Ovary (tissue), 9 donors: Measurements from ENCODE around the gene TOM1L2. TPM values are rescaled to one million over a fixed set of nuclear protein-coding genes. Genes with fewer than 3 reads are reported as not detected.

Experiments
- DNase-seq, 5 donors: peaks; one replicate each; pipeline ENCODE4 v3.0.0-alpha.2; 2019 to 2020
- H3K27ac ChIP-seq, 2 donors: fragments of 200-600 bp; one replicate each; pipeline versions ENCODE4 v1.5.1 to v1.8.0; 2019 to 2022
- H3K27me3 ChIP-seq: fragments of 200-600 bp; one replicate; pipeline ENCODE4 v1.8.0; 2022
- H3K36me3 ChIP-seq: fragments of 200-600 bp; sonication (generic); one replicate; pipeline ENCODE4 v1.5.1; 2019
- H3K4me1 ChIP-seq: one replicate; pipeline ENCODE4 v1.8.1; 2013; ENCODE audit warnings: mild to moderate bottlenecking, moderate library complexity; ENCODE audit not compliant: insufficient read depth
- H3K4me3 ChIP-seq: fragments of 200-600 bp; sonication (generic); one replicate; pipeline ENCODE4 v1.5.1; 2017
- H3K9me3 ChIP-seq, 2 donors: fragments of 200-600 bp in 1 of 2; sonication (generic) in 1 of 2; one replicate each; pipeline versions ENCODE4 v1.5.1 to v1.8.1; 2013 to 2019; ENCODE audit warnings: mild to moderate bottlenecking in 1 of 2, moderate library complexity in 1 of 2
- CTCF ChIP-seq, 3 donors: fragments of 450-650 bp in 2 of 3; fragments of 200-600 bp in 1 of 3; IDR thresholded peaks; one replicate each; pipeline versions ENCODE4 v1.5.1 to v1.8.0; 2016 to 2022; ENCODE audit warnings: antibody characterized with exemption in 3 of 3, mild to moderate bottlenecking in 1 of 3
- EP300 ChIP-seq: sonication (generic); formaldehyde crosslinking; IDR thresholded peaks from one replicate; pipeline ENCODE4 v1.6.1; 2017; ENCODE audit warnings: antibody characterized with exemption
- POLR2A ChIP-seq: fragments of 450-650 bp; IDR thresholded peaks from one replicate; pipeline ENCODE4 v1.6.1; 2017; ENCODE audit warnings: antibody characterized with exemption, mild to moderate bottlenecking, moderate library complexity
- WGBS, 3 donors: extraction: QIAGEN DNeasy Blood & Tissue Kit in 1 of 3; methylation state at CpG; one replicate each; pipeline versions ENCODE4 v1.1.5 to v1.1.7; 2013 to 2017; 5-methylcytosine and 5-hydroxymethylcytosine counted together
- intact Hi-C, 4 donors: fragments of 100-400 bp; cut with DNase I; formaldehyde crosslinking; loops; one replicate each; pipeline versions ENCODE4 v1.11.0 to v1.15.1; 2022 to 2023
- polyA plus RNA-seq, 2 donors: library from polyadenylated mRNA; stranded (reverse); fragments of 200-250 nt in 1 of 2; fragments of 350-450 nt in 1 of 2; fragmentation: Illumina TruSeq in 1 of 2; extraction: RNeasy Lipid Tissue Mini Kit (QIAGEN cat#74804) in 1 of 2; gene quantifications; one replicate each; pipeline ENCODE4 v1.2.3, GENCODE V29; 2013 to 2014
- total RNA-seq, 7 donors: library from RNA; depleted of rRNA in 2 of 7; stranded (reverse); fragments of >200 nt in 2 of 7; fragmentation: NEBNext Ultra II Directional in 3 of 7; extraction: Animal tissue kit (Norgen Biotek cat#: 25700) in 3 of 7; gene quantifications; one replicate each; pipeline versions ENCODE4 v1.1.0 to v1.2.4, GENCODE V29; 2016 to 2023
- donor health status: DM: no; HTN: no; CAD: no; lungs with moderate emphysema.
- donor health status: DM: no; HTN: no; CAD: no.
- donor health status: Bipolar disorder and iron deficiency.
- donor health status: DM: yes; HTN: yes; CAD: no.
- donor health status: DM: no; HTN: no; CAD: no.
- donor health status: DM: yes; HTN: yes; CAD: no.

TOM1L2 gene
- total and polyA plus RNA-seq, 9 donors = 25.6 to 62.5 (median 45.9) TPM

- Histone ChIP-seq H3K4me3 (no peak overlapping the region), H3K36me3 (no peaks in the 10 kb centered on the region), H3K4me1 (peaks cover 2% of the 10 kb centered on the region), H3K9me3 (no peaks in the 10 kb centered on the region), H3K27me3 (no peaks in the 10 kb centered on the region), H3K27ac (no peak overlapping the region)
- DNase-seq = no peak
- WGBS, 3 donors = 90 to 94% (median 91%) methylated on average over 25 of the region's 25 CpGs
- TF ChIP-seq CTCF (IDR thresholded peaks at IDR 0.05) (no peak), EP300 (no peak), POLR2A (no peak)
- intact Hi-C loops = no loop called here
These were observed 174.1 kb downstream of the TOM1L2 start for GRCh38 chr17:17798010-17798556.

GRCh38 chr17:17797119-17797809 is 174.9 kb downstream of the TOM1L2 start:
- Histone ChIP-seq H3K4me1 (peaks cover 5% of the 10 kb centered on the region), H3K27me3 (no peaks in the 10 kb centered on the region), H3K27ac (no peak overlapping the region), H3K9me3 (no peaks in the 10 kb centered on the region), H3K4me3 (no peak overlapping the region), H3K36me3 (no peaks in the 10 kb centered on the region)
- 89 to 92% (median 91%) methylated on average over 30 of the region's 30 CpGs for WGBS, 3 donors
- intact Hi-C loops = no loop called here
- TF ChIP-seq CTCF (IDR thresholded peaks at IDR 0.05) (no peak), POLR2A (no peak), EP300 (no peak)
- DNase-seq = no peak

- Histone ChIP-seq H3K27me3 (no peaks in the 10 kb centered on the region), H3K9me3 (no peaks in the 10 kb centered on the region), H3K36me3 (no peaks in the 10 kb centered on the region), H3K4me1 (peaks cover 10% of the 10 kb centered on the region), H3K27ac (no peak overlapping the region), H3K4me3 (no peak overlapping the region)
- DNase-seq = no peak
- intact Hi-C loops = no loop called here
- WGBS, 3 donors = 87 to 94% (median 90%) methylated on average over 13 of the region's 13 CpGs
- TF ChIP-seq EP300 = no peak
- TF ChIP-seq POLR2A = no peak
- no peak for TF ChIP-seq CTCF (IDR thresholded peaks at IDR 0.05)
These were observed 175.5 kb downstream of the TOM1L2 start for GRCh38 chr17:17796787-17797061.

- no peak for DNase-seq
- Histone ChIP-seq H3K9me3 (no peaks in the 10 kb centered on the region), H3K27ac (no peak overlapping the region), H3K27me3 (no peaks in the 10 kb centered on the region), H3K4me1 (peaks cover 10% of the 10 kb centered on the region), H3K36me3 (no peaks in the 10 kb centered on the region), H3K4me3 (no peak overlapping the region)
- intact Hi-C loops = no loop called here
- TF ChIP-seq CTCF (IDR thresholded peaks at IDR 0.05) = no peak
- no peak for TF ChIP-seq POLR2A
- TF ChIP-seq EP300 = no peak
- 93 to 95% (median 94%) methylated on average over 40 of the region's 40 CpGs for WGBS, 3 donors
These were observed 176.0 kb downstream of the TOM1L2 start for GRCh38 chr17:17795946-17796786.
